ENCODE measurements around the gene SNRPA1. TPM values are rescaled to one million over a fixed set of nuclear protein-coding genes. Genes with fewer than 3 reads are reported as not detected.

SNRPA1 gene
- total RNA-seq, 4 donors from 2014 or later: 25.6 to 47.7 (median 29.3) TPM

- ATAC-seq (ENCODE audit: low FRiP score) (no peak), DNase-seq (ENCODE audit: low spot score) (no peak)
- TF ChIP-seq CTCF (IDR thresholded peaks at IDR 0.05): no peak
These were observed 38.3 kb downstream of the SNRPA1 start for GRCh38 chr15:101256757-101257156.

GRCh38 chr15:101255615-101256241, 39.3 kb downstream of the SNRPA1 start:
- DNase-seq (ENCODE audit: low spot score): no peak
- TF ChIP-seq CTCF (IDR thresholded peaks at IDR 0.05): no peak
- ATAC-seq (ENCODE audit: low FRiP score): no peak

- ATAC-seq (ENCODE audit: low FRiP score): no peak
- no peak for DNase-seq (ENCODE audit: low spot score)
These were observed 40.0 kb downstream of the SNRPA1 start for GRCh38 chr15:101255051-101255395.

GRCh38 chr15:101254157-101255050, 40.6 kb downstream of the SNRPA1 start:
- DNase-seq (ENCODE audit: low spot score): no peak
- no peak for TF ChIP-seq CTCF (IDR thresholded peaks at IDR 0.05)
- ATAC-seq (ENCODE audit: low FRiP score): no peak

More at GRCh38 chr15:101255051-101255395, 40.0 kb downstream of the SNRPA1 start:
- TF ChIP-seq CTCF (IDR thresholded peaks at IDR 0.05): no peak

GRCh38 chr15:101252836-101253235, 42.2 kb downstream of the SNRPA1 start:
- DNase-seq (ENCODE audit: low spot score) (no peak), ATAC-seq (ENCODE audit: low FRiP score) (no peak)
- TF ChIP-seq CTCF (IDR thresholded peaks at IDR 0.05): no peak

GRCh38 chr15:101251830-101252820, 42.9 kb downstream of the SNRPA1 start, which contains the start of gene CHSY1:
TSS of gene CHSY1 (minus strand) at chr15:101252048. CDS start at chr15:101251456, 592 bp downstream.
- ATAC-seq (ENCODE audit: low FRiP score) (peak; percentile 88), DNase-seq (ENCODE audit: low spot score) (peak; percentile 80)
- TF ChIP-seq CTCF (IDR thresholded peaks at IDR 0.05): no peak

Measured in omental fat pad (tissue), 4 donors.